ENCODE results near the gene CLDND1.

DNA sequence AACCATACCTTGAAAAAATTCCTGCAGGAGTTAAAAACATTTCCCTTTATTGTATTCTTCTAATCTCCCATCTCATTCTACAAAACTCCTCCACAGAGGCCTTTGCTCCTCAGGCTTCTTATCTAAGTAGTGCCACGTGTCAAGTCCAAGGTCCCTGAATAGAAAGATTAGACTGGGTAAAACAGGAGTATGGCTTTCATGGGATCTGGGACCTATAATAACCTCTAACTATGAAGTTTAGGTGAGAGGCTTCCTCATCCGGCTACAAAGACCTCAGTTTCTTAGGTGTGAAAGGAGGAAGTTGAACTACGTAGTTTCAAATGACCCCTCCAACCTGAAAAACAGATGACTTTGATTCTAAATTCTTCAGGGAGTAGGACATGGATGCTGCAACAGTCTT lies 29.1 kb upstream of the CLDND1 start:
- TF ChIP-seq, protein P1, sequence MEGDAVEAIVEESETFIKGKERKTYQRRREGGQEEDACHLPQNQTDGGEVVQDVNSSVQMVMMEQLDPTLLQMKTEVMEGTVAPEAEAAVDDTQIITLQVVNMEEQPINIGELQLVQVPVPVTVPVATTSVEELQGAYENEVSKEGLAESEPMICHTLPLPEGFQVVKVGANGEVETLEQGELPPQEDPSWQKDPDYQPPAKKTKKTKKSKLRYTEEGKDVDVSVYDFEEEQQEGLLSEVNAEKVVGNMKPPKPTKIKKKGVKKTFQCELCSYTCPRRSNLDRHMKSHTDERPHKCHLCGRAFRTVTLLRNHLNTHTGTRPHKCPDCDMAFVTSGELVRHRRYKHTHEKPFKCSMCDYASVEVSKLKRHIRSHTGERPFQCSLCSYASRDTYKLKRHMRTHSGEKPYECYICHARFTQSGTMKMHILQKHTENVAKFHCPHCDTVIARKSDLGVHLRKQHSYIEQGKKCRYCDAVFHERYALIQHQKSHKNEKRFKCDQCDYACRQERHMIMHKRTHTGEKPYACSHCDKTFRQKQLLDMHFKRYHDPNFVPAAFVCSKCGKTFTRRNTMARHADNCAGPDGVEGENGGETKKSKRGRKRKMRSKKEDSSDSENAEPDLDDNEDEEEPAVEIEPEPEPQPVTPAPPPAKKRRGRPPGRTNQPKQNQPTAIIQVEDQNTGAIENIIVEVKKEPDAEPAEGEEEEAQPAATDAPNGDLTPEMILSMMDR (IDR thresholded peaks at IDR 0.05): no peak
- TF ChIP-seq POLR2AphosphoS5 (IDR thresholded peaks at IDR 0.05; ENCODE audit: low read depth, low read length): no peak
- TF ChIP-seq TCF7L2 (IDR thresholded peaks at IDR 0.05; ENCODE audit: low read depth, low read length): no peak
- TF ChIP-seq, protein P2, sequence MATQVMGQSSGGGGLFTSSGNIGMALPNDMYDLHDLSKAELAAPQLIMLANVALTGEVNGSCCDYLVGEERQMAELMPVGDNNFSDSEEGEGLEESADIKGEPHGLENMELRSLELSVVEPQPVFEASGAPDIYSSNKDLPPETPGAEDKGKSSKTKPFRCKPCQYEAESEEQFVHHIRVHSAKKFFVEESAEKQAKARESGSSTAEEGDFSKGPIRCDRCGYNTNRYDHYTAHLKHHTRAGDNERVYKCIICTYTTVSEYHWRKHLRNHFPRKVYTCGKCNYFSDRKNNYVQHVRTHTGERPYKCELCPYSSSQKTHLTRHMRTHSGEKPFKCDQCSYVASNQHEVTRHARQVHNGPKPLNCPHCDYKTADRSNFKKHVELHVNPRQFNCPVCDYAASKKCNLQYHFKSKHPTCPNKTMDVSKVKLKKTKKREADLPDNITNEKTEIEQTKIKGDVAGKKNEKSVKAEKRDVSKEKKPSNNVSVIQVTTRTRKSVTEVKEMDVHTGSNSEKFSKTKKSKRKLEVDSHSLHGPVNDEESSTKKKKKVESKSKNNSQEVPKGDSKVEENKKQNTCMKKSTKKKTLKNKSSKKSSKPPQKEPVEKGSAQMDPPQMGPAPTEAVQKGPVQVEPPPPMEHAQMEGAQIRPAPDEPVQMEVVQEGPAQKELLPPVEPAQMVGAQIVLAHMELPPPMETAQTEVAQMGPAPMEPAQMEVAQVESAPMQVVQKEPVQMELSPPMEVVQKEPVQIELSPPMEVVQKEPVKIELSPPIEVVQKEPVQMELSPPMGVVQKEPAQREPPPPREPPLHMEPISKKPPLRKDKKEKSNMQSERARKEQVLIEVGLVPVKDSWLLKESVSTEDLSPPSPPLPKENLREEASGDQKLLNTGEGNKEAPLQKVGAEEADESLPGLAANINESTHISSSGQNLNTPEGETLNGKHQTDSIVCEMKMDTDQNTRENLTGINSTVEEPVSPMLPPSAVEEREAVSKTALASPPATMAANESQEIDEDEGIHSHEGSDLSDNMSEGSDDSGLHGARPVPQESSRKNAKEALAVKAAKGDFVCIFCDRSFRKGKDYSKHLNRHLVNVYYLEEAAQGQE (IDR thresholded peaks at IDR 0.05; ENCODE audit: insufficient read depth in 1 of 2, low read depth in 2 of 2, low read length in 1 of 2): no peak
- no peak for TF ChIP-seq SIN3A (IDR thresholded peaks at IDR 0.05; ENCODE audit: borderline replicate concordance, insufficient read depth, low read depth, low read length)

All from Panc1 (cell line).